Activated T-cell treated with anti-CD3 and anti-CD28 coated beads, Interleukin-2, amount 50 U/mL, for 24 hours (primary cell): ENCODE measurements around the gene SLC6A6.

Experiments
- DNase-seq: peaks from one replicate; pipeline ENCODE4 v3.0.0-alpha.2; 2020
- H3K27ac Mint-ChIP-seq: 2 replicates; pipeline ENCODE4 v1.8.0; 2020; ENCODE audit warnings: mild to moderate bottlenecking, mixed read lengths
- H3K27me3 Mint-ChIP-seq: 2 replicates; pipeline ENCODE4 v1.8.0; 2020; ENCODE audit warnings: mixed read lengths
- H3K36me3 Mint-ChIP-seq: 2 replicates; pipeline ENCODE4 v1.8.0; 2020; ENCODE audit warnings: low read depth, mixed read lengths
- H3K4me1 Mint-ChIP-seq: 2 replicates; pipeline ENCODE4 v1.8.0; 2020; ENCODE audit warnings: low read depth, mixed read lengths
- H3K4me3 Mint-ChIP-seq: 2 replicates; pipeline ENCODE4 v1.8.0; 2020; ENCODE audit warnings: mild to moderate bottlenecking, moderate library complexity, mixed read lengths
- H3K9me3 Mint-ChIP-seq: 2 replicates; pipeline ENCODE4 v1.8.0; 2020; ENCODE audit warnings: mixed read lengths

Gene SLC6A6

DNA sequence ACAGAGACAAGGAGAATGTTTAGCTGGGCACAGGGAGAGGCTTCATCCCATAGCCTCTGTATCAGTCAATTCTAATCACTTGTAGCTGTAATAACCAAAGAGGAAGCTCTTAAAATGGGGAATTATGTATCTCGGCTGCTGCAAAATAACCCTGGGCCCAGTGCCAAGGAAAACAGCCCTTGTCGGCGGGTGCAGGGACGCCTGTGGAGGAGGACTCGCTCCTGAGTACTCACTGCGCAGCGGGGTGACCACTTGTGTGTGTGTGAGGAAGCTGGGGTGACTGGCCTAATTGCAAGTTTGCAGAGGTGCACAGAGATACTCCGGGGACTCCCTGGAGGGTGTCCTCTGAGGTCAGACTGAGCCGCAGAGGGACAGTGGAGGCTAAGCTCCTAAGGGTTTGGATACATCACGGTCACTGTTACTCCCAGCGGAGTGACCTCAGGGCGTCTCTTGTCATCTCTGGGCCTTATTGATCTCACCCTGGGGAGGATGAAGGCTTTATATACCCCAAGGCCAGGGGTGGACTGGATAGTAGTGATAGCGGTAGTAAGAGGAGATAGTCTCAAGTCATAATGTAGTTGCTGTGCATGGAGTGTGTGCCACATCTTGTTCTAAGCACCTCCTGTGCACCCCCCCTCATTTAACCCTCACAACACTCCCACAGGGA, 37.2 kb downstream of the SLC6A6 start:
- H3K9me3 Mint-ChIP-seq, result no peaks in the 10 kb centered on the region
- peaks cover 58% of the 10 kb centered on the region for H3K36me3 Mint-ChIP-seq
- no peak for DNase-seq
- peaks cover 40% of the 10 kb centered on the region for H3K4me1 Mint-ChIP-seq
- peak overlapping the region; percentile 83 for H3K27ac Mint-ChIP-seq
- H3K4me3 Mint-ChIP-seq, result no peak overlapping the region
- H3K27me3 Mint-ChIP-seq, result no peaks in the 10 kb centered on the region

DNA sequence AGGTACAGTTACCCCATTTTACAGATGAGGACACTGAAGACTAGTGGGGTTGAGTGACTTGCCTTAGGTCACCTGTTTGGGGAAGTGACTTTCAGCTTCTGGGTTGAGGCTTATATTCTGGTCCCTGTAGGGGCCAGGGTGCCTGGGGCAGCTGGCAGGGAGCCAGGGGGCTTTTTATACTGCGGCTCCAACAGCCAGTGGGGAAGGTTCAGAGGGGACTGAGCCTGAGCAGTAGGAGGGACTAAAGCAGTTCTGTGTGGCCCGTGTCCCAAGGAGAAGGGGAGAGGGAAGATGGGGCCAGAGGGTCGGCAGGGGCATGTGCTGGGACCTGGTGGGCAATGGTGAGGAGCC, 37.7 kb downstream of the SLC6A6 start:
- no peak for DNase-seq
- Mint-ChIP-seq H3K9me3 (no peaks in the 10 kb centered on the region), H3K36me3 (peaks cover 56% of the 10 kb centered on the region), H3K4me3 (no peak overlapping the region), H3K27ac (peak overlapping the region; percentile 83), H3K4me1 (peaks cover 34% of the 10 kb centered on the region), H3K27me3 (no peaks in the 10 kb centered on the region)

DNA sequence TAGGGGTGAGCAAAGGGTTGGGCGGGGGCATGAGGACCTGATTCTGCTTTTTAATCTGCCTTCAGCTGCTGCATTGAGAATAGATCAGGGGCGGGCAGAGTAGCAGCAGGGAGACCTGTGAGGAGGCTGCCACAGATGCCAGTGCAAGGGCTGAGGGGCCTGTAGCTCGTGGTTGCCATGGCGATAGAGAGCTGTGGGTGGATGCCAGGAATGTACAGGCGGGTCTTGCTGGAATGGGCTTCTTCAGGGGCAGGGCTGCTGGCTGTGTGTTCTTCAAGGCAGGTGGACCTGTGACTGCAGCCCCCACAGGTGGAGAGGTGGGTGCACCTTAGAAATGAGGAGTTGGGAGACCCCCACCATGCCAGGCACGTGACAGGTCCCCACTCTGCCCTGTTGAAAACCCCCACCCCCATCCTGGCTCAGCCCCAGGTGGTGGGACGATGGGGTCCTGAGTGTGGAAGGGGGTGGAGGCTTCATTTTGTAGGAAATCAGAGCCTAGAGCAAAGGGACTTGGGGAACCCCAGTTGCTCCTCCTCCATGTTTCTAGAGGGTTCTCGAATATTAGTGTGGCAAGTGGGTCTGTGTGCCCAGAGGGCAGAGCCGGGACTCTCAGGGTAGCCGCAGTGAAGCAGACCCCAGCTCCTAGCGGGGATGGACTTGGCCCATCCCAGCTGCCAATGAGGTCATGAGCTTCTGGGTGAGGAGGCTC, 38.3 kb downstream of the SLC6A6 start:
- Mint-ChIP-seq H3K27me3 (no peaks in the 10 kb centered on the region), H3K4me3 (no peak overlapping the region), H3K27ac (peak overlapping the region; percentile 83), H3K4me1 (peaks cover 29% of the 10 kb centered on the region), H3K36me3 (peaks cover 56% of the 10 kb centered on the region), H3K9me3 (no peaks in the 10 kb centered on the region)
- no peak for DNase-seq

DNA sequence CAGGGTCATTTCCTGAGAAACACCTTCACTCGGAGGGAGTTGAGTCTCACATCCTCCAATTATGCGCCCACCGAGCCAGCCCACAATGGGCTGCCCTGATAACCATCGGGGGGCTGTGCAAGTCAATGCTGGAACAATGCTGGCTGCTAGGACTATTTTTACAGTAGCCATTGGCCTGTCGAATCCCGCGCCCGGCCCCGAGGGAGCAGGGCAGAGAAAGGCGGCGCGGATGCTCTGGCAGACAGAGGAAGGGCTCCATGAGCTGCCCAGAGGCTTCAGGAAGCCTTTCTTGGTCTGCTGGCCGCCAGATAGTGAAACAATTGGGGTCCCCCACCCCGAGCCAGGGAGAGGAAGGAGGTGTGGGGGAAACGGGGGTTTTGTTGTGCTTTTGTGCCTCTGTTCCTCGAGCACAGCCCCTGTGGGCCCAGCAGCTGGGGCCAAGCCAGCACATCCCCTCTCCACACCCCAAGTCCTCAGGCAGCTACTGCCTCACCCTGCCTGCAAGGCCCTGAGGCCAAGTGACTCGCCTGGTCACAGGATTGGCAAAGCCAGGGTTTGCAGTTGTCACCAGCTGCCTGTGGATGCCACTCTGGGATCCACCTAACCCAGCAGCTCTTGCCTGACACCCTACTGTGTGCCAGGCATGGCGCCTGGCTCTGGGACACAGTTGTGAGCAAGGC, 39.0 kb downstream of the SLC6A6 start:
- peaks cover 58% of the 10 kb centered on the region for H3K36me3 Mint-ChIP-seq
- H3K4me3 Mint-ChIP-seq, result no peak overlapping the region
- no peak for DNase-seq
- H3K27me3 Mint-ChIP-seq, result no peaks in the 10 kb centered on the region
- H3K9me3 Mint-ChIP-seq, result no peaks in the 10 kb centered on the region
- H3K4me1 Mint-ChIP-seq, result peaks cover 27% of the 10 kb centered on the region
- H3K27ac Mint-ChIP-seq, result no peak overlapping the region

DNA sequence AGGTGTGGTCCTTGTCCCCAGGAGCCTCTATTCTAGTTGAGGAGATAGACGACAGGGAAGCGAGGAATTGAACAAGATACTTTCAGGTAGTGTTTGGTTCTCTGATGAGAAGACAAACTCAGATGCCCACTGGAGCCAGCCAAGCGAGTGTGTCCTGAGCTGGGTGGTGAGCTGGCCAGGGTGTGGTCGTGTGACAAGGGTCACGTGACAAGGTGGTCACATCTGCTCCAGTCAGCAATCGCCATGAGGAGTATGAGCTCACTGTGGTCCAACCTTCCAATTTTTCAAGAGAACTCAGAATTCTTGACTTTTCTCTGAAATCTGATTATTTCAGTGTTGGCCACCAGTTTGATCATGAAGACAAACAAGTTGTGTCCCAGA, 39.5 kb downstream of the SLC6A6 start:
- DNase-seq, result no peak
- Mint-ChIP-seq H3K36me3 (peaks cover 58% of the 10 kb centered on the region), H3K27me3 (no peaks in the 10 kb centered on the region), H3K27ac (no peak overlapping the region), H3K4me1 (peaks cover 24% of the 10 kb centered on the region), H3K9me3 (no peaks in the 10 kb centered on the region), H3K4me3 (no peak overlapping the region)

DNA sequence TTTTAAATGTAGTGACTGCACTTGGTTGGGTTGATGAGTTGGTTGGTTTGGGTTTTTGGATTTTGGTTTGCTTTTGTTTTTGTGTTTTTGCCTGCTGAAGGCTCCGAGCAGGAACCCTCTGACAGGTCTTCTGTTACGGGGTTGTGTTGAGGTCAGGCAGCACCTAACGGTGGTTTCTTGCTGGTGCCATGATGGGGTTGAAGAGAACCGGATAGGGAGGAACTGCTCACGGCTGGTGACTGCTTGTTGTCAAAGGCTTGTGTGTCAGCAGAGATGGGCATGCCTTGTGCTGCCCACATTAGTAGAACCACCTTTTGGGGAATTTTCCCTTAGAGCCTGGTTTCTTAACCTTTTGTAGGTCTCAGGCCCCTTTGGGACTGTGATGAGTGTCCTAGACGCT, 42.0 kb downstream of the SLC6A6 start:
- Mint-ChIP-seq H3K36me3 (peaks cover 75% of the 10 kb centered on the region), H3K4me1 (peaks cover 21% of the 10 kb centered on the region), H3K27ac (no peak overlapping the region), H3K4me3 (no peak overlapping the region), H3K27me3 (no peaks in the 10 kb centered on the region), H3K9me3 (no peaks in the 10 kb centered on the region)
- no peak for DNase-seq

DNA sequence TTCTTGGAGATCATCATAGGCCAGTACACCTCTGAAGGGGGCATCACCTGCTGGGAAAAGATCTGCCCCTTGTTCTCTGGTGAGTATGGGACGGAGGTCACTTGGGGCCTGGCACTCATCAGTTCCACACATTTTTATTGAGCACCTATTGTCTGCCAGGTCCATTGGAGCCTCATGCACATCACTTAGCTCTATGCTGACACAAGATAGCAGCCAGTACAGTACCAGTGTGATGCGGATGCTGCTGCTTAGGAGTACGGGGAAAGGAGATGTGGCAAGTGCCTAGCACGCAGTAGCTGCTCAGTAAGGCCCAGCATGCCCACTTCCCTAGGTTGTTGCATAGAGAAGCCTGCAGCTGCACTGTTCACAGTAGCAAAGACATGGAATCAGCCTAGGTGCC, 43.4 kb downstream of the SLC6A6 start:
- Mint-ChIP-seq H3K9me3 (no peaks in the 10 kb centered on the region), H3K27ac (no peak overlapping the region), H3K36me3 (peaks cover 81% of the 10 kb centered on the region), H3K4me3 (no peak overlapping the region), H3K27me3 (no peaks in the 10 kb centered on the region), H3K4me1 (peaks cover 7% of the 10 kb centered on the region)
- DNase-seq, result no peak

DNA sequence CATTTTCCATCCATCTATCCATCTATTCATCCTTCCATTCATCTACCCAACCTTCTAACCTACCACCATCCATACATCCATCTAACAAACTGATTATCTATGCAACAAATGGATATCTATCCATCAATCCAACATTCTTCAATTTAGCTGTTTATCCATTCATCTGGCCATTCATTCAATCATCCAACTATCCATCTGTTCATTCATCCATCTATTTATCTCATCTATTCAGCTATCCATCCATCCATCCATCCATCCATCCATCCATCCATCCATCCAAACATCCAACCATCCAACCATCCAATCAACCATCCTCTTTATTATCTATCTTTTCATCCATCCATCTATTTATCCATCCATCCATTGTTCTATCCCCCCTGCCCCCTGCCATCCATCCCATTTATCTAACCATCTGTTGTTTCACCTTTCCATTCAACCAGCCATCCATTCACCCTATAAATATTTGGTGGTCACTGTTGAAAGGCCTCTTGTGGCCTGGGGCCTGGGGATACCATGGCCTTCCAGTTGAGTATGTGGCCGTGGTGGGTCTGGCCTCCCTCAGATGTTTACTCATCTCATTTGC, 44.7 kb downstream of the SLC6A6 start:
- Mint-ChIP-seq H3K27me3 (no peaks in the 10 kb centered on the region), H3K9me3 (no peaks in the 10 kb centered on the region), H3K36me3 (peaks cover 86% of the 10 kb centered on the region), H3K4me1 (peaks cover 7% of the 10 kb centered on the region), H3K4me3 (no peak overlapping the region), H3K27ac (no peak overlapping the region)
- no peak for DNase-seq

DNA sequence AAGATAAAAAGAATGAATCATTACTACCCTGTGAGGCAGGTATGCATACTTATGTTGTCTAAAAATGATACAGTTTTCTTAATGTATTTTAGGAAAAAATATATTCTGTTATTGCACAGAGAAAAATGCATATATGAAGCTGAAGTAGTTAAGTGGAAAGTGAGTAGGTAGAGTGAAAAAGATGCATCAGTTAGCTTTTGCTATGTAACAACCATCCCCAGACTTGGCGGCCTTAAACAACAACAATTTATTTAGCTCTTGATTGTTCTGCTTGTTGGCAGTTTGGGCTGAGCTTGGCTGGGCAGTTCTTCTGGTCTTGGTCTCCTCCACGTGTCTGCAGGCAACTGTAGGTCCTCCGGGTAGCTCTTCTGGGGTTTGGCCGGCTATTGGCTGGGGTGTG, 45.7 kb downstream of the SLC6A6 start:
- no peak for DNase-seq
- H3K4me1 Mint-ChIP-seq, result peaks cover 7% of the 10 kb centered on the region
- peaks cover 95% of the 10 kb centered on the region for H3K36me3 Mint-ChIP-seq
- no peaks in the 10 kb centered on the region for H3K27me3 Mint-ChIP-seq
- no peak overlapping the region for H3K4me3 Mint-ChIP-seq
- H3K27ac Mint-ChIP-seq, result peak overlapping the region; percentile 40
- H3K9me3 Mint-ChIP-seq, result no peaks in the 10 kb centered on the region

DNA sequence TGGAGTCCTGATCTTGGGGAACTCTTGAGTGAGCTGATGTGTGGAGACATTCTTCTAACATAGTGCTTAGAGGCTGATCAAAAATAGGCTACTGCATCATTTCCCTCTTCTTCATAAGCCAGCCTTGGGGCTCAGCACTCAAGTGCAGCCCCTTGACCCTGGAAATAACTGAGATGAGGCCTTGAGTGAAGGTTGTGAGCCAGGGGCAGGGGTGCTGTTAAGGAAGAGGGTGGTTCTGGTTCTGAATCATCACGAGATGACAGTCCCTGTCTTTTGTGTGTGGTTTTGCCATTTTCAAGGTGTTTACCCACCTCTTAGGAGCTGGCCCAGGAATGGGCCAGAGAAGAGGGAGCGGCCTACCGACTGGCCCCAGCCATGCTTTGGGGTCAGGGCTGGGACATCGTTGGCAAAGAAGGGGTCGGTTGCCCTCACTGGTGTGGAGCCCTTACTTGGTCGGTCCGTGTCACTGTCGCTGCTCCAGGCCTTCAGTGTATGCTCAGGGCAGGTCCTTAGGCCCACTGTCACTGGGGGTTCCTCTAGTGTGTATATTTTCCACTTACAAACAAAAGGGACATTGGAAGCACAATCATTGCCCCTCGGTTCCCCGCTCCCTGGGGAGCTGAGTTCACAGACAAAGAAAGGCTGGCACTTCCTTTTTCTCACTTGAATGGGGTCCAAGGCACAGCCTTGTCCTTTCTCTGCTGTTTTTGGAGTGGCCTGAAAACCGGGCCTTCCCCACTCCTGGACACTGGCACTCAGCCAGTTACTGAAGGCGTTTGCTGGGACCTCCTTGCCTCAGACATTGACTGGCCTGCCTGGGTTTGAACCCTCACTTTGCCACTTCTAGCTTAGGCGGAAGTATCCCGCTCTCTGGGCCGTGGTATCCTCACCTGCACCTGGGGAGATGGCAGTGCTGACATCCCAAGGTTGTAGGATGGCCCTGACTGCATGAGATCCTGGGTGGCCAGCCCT, 46.6 kb downstream of the SLC6A6 start:
- H3K27ac Mint-ChIP-seq, result peak overlapping the region; percentile 26
- peaks cover 7% of the 10 kb centered on the region for H3K4me1 Mint-ChIP-seq
- H3K4me3 Mint-ChIP-seq, result no peak overlapping the region
- no peaks in the 10 kb centered on the region for H3K9me3 Mint-ChIP-seq
- peaks cover 97% of the 10 kb centered on the region for H3K36me3 Mint-ChIP-seq
- no peak for DNase-seq
- H3K27me3 Mint-ChIP-seq, result no peaks in the 10 kb centered on the region

DNA sequence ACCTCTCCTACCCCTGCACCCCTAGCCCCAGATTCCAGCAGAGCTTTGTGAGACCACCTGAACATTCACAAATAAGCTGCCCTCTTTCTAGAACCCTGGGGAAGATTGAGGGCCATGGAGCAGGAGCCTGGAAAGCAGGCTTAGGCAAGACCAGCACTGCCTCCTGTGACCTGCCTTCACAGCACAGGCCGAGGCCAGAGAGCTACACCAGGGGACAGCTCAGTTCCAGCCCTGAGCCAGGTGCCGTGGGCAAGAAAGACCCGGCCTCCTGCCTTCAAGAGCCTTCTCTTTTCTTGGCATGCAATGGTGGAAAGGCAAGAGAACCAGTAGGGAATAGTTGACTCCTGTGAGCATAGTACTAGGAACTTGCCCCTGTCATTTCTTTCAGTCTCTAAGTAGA, 48.1 kb downstream of the SLC6A6 start:
- no peaks in the 10 kb centered on the region for H3K27me3 Mint-ChIP-seq
- H3K36me3 Mint-ChIP-seq, result peaks cover 99% of the 10 kb centered on the region
- H3K27ac Mint-ChIP-seq, result no peak overlapping the region
- no peaks in the 10 kb centered on the region for H3K9me3 Mint-ChIP-seq
- DNase-seq, result no peak
- H3K4me1 Mint-ChIP-seq, result peaks cover 6% of the 10 kb centered on the region
- no peak overlapping the region for H3K4me3 Mint-ChIP-seq

DNA sequence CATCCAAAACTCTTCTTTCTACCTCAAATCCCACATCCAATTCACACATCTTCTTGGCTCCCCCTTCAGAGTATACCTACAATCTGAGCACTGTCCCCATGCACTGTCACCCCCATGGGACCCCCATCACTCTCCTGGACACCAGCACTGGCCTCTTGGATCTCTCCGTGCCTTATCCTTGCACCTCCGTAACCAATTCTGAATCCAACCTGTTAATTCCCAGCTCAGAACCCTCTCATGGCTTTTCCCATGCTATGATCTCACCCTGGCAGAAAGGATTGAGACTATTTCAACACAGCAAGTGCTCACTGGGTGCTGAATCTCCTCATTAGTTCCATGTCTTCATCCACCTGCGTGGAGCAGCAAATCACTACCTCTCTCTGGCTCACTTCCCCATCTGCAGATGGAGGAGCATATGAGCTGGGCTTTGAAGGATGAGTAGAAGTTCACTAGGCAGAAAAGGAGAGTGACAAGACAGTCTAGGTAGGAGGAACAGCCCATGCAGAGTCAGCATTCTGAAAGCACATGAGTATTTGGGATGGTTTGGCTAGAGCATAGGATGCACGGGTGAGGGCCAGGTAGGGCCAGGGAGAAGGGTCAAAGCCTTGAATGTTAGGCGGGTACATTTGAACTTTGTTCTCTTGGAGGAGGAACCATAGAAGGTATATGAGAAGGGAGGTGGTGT, 48.7 kb downstream of the SLC6A6 start:
- no peak for DNase-seq
- H3K4me3 Mint-ChIP-seq, result no peak overlapping the region
- peaks cover 99% of the 10 kb centered on the region for H3K36me3 Mint-ChIP-seq
- H3K4me1 Mint-ChIP-seq, result peaks cover 6% of the 10 kb centered on the region
- no peaks in the 10 kb centered on the region for H3K27me3 Mint-ChIP-seq
- H3K9me3 Mint-ChIP-seq, result no peaks in the 10 kb centered on the region
- H3K27ac Mint-ChIP-seq, result no peak overlapping the region

DNA sequence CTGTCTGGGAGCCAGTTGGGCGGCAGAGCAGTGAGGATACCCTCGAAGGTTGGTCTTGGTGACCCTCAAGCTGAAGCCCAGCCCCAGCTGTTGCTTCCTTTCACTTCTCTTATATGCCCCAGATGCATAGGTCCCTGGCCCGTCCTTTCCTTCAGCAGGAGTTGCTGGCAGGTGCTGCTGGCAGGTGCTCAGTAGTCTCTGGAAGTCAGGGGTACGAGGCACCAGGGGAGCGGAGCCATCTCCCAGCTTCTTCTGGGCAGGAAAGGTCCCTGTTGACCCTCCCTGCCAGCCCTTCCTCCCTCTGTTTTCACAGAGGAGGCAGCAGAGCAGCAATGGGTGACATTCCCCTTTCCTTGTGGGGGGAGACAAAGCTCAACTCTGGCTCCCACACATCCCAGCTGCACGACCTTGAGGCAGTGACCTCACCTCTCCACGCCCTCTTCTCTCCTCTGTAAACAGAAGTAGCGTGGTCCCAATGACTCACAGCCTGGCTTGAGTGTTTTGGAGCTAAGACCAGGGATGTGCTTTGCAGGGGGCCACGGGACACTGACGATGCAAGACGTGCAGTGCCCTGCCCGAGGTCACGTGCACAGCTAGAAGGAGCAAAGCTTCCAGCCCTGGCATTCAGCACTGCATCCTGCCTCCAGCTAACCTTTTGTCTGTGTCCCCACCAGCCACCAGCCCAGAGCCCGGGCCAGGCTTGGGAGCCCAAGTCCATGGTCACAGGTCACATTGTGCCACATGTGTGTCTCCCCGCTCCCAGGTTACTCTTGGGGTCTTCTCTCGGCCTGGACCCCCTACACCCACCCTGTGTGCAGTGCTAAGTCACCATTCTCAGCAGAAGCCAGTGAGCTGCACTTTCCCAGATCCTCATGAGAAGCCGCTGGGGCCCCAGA, 49.7 kb downstream of the SLC6A6 start:
- DNase-seq, result no peak
- Mint-ChIP-seq H3K4me3 (no peak overlapping the region), H3K36me3 (peaks cover 96% of the 10 kb centered on the region), H3K9me3 (no peaks in the 10 kb centered on the region), H3K27me3 (no peaks in the 10 kb centered on the region), H3K27ac (peak overlapping the region; percentile 34), H3K4me1 (peaks cover 6% of the 10 kb centered on the region)
